Testis (tissue), 2 donors: Measurements from ENCODE around the gene C4orf50.

Experiments
- CTCF ChIP-seq, 3 experiments: fragments of 450-650 bp in 2 of 3; fragments of 200-600 bp in 1 of 3; sonication (generic) in 1 of 3; IDR thresholded peaks; one replicate each; pipeline ENCODE4 v1.5.1; 2016 to 2019; ENCODE audit warnings: antibody characterized with exemption in 3 of 3, mild to moderate bottlenecking in 2 of 3, moderate library complexity in 1 of 3
- POLR2A ChIP-seq: fragments of 450-650 bp; IDR thresholded peaks from one replicate; pipeline ENCODE4 v1.6.1; 2017; ENCODE audit warnings: antibody characterized with exemption, mild to moderate bottlenecking, moderate library complexity

GRCh38 chr4:5912614-5913019, 105.6 kb downstream of the C4orf50 start:
- no peak for TF ChIP-seq CTCF (IDR thresholded peaks at IDR 0.05)
- TF ChIP-seq POLR2A: no peak
